HG03139 (cell line): ENCODE results near the gene CCR2.
"Not testable (repeated sequence)": the region's sequence is repeated elsewhere in the genome, so short reads cannot be mapped to it uniquely, and the experiment has no call there.

ENCODE experiments used
- ATAC-seq: cut with Tn5 transposase; IDR thresholded peaks from one replicate; pipeline ENCODE4 v1.9.1; 2021; ENCODE audit not compliant: unreplicated experiment

The CCR2 gene

DNA sequence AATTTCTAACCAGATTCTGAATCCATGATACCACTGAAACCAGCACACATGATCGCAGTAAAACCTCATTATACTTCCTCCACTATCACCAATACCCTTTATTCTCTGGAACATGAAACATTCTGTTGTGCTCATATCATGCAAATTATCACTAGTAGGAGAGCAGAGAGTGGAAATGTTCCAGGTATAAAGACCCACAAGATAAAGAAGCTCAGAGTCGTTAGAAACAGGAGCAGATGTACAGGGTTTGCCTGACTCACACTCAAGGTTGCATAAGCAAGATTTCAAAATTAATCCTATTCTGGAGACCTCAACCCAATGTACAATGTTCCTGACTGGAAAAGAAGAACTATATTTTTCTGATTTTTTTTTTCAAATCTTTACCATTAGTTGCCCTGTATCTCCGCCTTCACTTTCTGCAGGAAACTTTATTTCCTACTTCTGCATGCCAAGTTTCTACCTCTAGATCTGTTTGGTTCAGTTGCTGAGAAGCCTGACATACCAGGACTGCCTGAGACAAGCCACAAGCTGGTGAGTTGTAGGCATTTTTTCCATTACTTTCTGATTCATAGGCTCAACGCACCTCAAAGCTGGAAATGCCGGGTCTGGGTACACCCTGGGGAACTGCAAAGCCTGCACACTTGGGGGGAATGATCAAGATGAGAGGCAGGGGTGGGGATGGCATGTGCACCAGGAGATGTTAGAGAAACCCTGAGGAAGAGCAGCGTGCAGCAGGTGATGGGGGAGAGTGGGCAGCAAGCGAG, at the start of gene CCR2:
Gene CCR2 (plus strand): TSS at position 465 of the 764 bp plus-strand sequence. CDS start 3,417 bp downstream, outside the sequence.
- no peak for ATAC-seq

DNA sequence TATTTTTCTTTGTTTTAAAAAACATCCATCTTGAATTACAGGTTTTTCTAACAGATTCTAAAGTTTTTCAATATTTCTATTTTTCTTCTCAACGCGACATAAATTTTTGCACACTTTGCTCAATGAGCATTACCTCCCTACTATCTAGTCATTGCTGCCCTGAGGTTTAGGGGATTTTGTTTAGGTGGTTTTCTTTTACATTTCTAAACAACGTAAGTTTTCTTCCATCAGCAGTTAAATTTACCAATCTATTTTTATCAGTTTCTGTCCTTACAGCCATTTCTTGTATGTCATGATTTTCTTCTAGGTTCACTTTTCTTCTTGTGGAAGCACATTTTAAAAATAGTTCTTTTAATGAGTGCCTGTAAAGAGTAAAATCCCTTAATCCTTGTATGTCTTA, 49.2 kb upstream of the CCR2 start:
- no peak for ATAC-seq

DNA sequence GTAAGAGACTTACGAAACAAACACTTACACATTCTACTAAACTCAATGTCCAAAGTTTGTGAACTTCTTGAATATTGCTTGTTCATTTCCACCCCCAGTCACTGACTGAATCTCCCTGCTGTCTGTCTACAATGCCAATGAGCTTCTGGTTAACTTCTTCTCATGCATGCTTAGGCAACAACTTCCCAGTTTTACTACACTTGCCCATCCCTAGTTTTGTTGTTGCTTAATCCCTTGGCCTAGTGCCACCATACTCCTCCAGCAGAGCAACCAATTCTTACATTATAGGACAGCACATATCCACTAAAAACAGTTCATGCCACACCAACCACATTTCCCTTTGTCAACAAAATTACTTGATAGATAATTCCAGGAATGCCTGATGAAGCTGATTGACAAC, 40.9 kb upstream of the CCR2 start:
- ATAC-seq, result no peak

DNA sequence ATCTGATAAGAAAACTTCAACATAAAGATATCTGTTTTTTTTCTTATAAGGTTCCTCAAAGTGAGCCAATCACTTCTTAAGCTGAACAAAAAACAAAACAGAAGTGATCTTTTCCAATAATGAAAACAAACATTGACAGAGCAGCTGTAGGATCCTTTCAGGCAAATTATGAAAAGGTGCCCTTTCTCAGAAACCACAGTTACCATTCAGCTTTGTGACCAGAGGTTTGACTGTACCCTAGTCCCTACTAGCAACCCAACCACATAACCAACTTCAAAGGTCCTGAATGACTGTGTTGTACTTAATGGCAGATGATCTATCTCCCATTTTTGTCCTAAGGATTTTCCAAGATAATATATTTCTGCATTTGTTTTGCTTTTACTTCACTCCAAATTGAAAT, 39.4 kb upstream of the CCR2 start:
- no peak for ATAC-seq

DNA sequence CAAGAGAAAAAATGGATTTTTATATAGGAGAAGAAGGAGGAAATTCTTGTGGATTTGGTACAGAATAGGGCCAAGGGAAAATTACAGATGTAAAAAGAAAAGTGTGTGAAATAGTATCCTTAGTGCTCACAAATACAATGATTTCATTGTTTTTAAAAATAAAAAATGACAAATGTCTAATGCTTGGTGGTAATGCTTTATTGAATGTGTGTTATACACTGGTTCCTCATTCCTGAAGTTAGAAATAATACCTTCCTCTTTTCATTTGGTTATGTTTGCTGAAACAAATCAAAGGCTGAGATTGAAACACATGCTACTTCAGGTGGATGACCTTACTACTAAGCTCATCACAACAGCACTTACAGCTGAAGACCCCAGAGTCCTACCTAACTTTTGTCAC, 37.7 kb upstream of the CCR2 start:
- no peak for ATAC-seq

DNA sequence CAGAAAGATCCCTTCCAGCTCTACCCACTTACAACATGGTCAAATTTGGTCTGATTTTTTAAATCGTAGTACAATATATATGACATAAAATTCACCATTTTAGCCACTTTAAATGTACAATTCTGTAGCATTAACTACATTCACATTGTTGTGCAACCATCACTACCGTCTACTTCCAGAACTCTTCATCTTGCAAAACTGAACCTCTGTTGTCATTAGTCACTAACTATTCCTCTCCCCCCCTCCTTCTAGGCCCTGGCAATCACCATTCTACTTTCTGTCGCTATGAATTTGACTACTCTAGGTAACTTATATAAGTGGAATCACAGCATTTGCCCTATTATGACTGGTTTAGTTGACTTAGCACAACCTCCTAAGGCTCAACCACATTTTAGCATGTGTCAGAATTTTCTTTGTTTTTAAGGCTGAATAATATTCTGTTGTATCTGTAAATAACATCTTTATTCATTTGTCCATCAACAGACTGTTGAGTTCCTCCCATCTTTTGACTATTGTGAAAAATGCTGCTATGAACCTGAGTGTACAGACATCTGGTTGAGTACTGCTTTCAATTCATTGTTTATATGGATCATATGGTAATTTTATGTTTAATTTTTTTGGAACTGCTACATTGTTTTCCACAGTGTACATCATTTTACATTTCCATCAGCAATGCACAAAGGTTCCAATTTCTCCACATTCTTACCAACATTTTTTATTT, 35.5 kb upstream of the CCR2 start:
- ATAC-seq, result no peak

DNA sequence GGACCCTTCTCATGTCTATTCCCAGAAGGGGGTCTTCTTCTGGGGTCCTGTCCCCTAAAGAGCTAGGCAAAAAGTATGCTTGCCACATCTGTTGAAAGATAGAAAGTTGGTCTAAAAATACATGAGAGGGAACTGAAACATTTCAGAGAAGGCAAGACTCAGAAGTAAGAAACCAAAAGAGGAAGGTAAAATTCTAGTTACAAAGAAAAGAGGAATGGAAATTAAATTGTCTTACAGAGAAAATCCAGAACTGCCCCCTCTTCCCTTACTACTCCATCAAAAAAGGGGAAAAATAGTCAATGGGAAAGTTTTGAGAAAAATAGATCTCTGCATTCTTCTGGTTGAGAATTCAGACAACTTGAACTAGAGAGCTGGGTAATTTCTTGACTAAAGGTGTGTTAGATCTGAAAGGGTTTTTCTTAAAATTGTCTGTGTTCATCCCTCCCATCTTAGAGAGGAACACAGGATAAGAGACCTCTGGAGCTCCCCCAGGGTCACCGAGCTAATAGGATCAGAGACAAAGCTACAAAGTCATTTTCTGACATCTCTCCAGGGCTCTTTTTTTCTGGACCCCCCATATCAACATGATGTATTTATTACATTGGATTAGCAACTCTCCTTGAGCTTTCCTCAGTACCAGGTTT, 32.3 kb upstream of the CCR2 start:
- ATAC-seq, result no peak

DNA sequence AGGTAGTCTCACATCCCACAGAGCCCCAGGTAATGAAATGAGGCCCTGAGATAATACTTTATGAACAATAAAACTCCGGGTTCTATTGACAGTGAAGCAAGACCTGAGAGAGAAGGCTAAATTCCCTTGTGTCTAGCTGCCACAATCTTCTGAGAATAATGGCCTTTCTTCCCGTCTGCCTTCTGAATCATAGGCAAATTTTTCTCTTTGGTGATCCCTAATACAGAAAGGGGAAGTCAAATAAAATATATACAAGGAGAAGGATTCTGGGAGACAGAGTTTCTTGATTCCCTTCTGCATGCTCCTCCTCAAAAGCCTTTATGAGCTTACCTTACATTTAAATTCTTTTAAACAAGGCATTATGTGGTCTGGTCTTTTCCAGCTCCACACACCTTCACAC, 29.9 kb upstream of the CCR2 start:
- ATAC-seq, result no peak

DNA sequence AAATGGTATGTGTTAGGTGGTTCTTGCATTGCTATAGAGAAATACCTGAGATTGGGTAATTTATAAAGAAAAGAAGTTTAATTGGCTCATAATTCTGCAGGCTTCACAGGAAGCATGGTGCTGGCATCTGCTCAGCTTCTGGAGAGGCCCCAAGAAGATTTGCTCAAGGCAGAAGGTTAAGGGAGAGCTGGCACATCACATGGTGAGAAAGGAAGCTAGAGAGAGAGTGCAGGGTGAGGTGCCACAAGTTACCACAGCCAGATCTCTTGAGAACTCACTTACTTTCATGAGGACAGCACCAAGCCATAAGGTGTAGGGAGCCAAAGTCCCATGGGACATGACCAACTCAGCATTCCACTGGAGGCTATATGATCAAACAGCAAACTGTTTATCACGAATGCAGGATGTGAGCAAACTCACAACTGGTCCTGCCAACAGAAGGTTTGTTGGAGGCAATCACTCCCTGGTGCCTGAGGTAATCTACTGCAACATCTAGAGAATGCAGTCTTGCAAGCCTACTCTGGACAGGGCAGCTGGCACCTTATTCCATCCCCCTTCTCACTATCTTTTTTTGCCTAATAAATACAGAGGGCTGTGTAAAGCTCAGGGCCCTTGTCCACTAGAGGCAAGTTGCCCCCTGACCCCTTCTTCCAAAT, 28.1 kb upstream of the CCR2 start:
- ATAC-seq, result no peak

DNA sequence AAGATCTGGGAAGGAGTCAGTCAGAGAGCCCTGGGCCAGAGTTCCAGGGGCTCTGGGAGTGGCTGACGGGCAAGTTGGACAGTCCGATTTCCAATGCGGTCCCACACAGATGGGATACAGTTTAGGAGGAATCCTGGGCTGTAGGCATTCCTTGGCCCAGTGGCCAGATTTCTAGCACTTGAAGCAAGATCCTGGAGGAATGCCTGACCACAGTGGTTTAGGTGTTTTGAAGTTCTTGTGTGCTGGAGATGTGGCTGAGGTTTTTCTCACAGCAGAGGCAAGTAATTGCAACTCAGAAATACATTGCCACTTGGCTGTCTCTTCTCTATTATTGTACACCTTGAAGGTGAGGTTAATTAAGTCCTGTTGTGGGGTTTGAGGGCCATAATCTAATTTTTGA, 23.2 kb upstream of the CCR2 start:
- not testable (repeated sequence) for ATAC-seq

DNA sequence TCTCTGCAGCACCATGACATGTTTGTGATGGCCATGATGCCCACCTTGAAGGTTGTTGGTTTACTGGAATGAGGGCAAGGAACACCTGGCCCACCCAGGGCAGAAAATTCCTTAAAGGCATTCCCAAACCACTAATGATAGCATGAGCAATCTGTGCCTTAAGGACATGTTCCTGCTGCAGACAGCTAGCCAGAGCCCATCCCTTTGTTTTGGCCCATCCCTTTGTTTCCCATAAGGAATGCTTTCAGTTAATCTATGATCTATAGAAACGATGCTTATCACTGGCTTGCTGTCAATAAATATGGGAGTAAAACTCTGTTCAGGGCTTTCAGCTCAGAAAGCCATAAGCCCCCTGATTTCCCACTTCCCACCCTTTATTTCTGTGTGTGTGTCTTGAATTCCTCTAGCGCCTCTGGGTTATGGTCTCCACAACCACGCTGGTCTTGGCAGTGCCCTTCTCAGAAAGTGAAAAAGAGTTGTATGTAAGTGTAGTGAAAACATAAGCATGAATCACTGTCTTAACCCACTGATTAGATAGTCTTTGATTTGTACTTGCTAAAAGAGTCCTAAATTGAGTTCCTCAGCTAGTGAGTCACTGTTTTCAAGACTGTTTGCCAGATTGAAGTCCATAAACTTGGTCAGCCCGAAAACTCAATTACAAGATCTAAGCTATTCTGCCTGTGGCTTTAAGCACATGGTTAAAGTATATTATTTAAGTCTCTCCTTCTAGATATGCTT, 19.0 kb upstream of the CCR2 start:
- no peak for ATAC-seq

DNA sequence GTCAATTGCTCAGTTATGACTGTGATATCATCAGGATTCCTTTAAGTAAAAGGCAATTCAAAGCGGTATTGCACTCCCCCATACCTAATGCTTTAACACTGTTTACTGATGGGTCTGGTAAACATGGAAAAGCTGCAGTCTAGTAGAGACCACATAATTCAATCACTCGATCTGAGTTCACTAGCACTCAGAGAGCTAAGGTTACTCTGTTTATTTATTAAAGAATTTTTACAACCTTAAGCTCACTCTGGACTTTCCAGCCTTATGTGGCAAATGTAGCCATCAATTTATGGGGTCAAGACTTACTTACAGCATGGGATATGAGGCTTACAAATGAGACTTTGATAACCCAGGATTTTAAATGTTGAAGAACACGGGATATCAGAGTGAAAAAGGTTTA, 18.4 kb upstream of the CCR2 start:
- ATAC-seq, result no peak

DNA sequence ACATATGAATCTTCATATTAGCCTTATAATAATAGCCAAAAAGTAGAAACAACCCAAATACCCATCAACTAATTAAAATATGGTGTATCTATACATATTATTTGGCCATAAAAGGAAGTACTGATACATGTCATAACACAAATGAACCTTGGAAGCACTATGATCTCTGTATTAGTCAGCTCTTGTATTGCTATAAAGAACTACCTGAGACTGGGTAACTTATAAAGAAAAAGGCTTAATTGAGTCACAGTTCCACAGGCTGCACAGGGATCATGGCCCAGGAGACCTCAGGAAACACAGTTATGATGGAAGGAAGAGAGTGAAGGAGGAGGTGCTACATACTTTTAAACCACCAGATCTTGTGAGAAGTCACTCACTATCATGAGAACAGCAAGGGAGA, 16.0 kb upstream of the CCR2 start:
- ATAC-seq, result no peak

DNA sequence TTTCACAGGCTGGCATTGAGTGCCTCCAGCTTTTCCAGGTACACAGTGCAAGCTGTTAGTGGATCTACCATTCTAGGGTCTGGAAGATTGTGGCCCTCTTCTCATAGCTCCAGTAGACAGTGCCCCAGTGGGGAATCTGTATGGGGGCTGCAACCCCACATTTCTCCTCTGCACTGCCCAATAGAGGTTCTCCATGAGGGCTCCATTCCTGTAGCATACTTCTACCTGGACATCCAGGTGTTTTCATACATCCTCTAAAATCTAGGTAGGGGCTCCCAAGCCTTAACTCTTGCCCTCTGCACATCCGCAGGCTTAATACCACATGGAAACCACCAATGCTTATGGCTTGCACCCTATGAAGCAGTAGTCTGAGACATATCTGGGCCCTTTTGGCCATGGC, 15.1 kb upstream of the CCR2 start:
- no peak for ATAC-seq

DNA sequence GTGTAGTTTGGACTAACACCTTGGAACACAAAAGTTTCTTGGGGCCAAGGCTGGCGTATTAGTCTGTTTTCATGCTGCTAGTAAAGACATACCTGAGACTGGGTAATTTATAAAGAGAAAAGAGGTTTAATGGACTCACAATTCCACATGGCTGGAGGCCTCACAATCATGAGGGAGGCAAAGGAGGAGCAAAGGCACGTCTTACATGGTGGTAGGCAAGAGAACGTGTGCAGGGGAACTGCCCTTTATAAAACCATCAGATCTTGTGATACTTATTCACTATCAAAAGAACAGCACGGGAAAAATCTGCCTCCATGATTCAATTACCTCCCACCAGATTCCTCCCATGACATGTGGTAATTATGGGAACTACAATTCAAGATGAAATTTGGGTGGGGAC, 9.4 kb upstream of the CCR2 start:
- ATAC-seq, result no peak

DNA sequence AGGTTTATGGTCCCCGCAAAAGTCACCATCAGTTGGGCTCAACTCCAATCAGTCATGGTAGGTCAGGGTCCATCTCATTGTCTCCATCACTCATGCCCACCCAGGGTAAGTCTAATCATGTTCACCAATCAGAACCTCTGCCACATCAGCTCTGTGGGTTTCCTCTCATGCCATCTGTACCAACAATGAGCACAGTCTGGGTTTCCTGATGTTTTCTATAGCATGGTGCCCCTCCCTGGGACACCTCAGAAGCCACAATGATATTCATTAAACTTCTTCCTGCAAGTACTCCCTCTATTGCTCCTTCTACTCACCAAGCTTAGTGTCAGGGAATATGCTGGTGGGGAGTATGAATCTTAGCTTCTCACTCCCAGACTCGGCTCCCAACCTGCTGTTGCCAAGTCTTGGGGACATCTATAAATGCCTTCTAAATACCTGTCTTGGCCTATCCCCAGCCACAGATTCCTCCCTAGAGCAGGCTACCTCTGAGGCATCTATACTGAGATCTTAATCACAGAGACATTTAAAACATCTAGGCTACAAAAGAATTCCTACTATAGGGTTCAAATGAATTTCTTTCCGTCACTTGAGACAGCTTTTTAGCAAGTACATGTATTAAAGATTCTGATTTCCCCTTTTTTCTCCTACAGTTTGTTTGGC, 5.0 kb upstream of the CCR2 start:
- no peak for ATAC-seq

DNA sequence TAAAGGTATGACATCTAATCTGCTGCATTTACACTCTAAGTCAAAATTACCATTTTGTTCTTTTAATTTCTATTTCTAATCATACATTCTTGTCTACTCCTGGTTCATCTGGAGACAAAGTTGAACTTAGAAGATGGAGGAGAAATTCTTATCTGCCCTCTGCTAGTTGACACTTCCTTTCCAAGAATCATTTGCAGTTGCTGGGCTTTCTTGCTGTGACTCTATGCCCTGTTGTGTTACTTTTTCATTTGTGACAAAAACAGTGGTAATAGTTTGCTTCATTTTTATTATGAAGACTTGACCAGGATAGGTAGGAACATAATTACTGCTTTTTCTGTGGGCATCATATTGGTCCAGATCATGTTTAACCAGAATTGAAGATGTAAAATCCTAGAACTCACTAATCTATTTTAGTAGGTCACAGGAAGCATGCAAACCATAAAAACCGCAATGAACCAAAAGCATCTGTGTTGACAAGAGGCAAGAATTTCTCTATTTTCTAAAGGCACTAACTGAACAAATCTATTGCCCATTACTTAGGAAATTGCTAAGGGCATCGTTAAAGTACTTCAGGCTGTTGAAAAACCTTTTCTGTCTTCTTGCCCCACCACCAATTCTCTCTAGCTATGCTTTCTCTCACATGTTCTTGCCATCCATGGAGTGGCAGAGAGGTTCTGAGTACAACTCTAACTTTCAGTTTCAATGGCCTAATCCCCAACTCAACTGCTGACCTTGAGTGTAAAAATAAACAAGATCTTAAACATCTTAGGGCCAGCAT, 4.2 kb upstream of the CCR2 start:
- ATAC-seq, result no peak

DNA sequence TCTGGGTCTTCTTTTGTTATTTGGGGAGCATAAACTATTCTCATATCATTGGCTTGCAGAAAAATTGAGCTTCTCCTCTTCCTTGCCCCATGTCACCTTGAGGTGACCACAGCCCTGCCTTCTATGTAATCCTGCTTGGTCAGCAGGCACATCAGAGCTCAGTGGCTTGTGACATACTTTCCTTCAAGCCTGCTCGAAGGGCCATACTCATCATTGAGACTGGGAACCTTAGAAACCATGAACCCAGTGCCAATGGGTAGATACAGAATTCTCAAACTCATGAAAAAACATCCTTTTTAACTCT, 3.7 kb upstream of the CCR2 start:
- no peak for ATAC-seq

DNA sequence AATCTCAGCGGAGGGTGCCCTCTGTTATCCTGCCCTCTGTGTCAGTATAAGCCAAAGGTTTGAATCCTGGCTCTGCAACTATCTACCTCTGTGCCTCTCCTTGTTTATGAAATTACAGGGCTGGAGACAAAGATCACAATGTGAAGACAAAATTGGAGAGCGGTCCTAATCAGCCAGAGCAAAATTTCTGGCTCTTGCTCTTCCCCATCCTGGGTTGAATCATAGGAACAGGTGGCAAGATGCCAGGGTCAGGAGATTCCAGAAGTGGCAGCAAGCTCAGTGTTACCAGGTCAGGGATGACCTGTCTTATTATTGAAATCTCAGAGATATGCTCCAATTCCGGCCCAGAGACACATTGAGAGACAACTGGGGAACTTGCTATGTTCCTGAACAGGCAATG, 2.3 kb upstream of the CCR2 start:
- ATAC-seq, result no peak

DNA sequence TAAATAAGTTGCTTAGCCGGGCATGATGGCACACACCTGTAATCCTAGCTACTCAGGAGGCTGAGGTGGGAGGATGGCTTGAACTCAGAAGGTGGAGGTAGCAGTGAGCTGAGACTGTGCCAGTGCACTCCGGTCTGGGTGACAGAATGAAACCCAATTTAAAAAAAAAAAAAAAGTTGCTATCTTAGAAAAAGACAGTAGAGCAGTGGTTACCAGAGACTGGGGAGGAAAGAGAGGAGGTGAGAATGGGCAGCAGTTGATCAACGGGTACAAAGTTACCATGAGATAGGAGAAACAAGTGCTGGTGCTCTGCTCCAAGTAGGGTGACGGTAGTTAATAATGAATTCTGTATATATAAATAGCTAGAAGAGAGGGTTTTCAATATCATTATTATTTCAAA, 821 bp upstream of the CCR2 start:
- no peak for ATAC-seq
